GM10847 (cell line): ENCODE data around the gene WNT3A.
A peak's percentile ranks its signal among the peaks of the same experiment; 100 is the strongest.

ENCODE experiments used
- POLR2A ChIP-seq: IDR thresholded peaks from 2 replicates; pipeline ENCODE4 v1.6.1; 2011; ENCODE audit not compliant: insufficient read length; ENCODE audit errors: extremely low read depth

The WNT3A gene

DNA sequence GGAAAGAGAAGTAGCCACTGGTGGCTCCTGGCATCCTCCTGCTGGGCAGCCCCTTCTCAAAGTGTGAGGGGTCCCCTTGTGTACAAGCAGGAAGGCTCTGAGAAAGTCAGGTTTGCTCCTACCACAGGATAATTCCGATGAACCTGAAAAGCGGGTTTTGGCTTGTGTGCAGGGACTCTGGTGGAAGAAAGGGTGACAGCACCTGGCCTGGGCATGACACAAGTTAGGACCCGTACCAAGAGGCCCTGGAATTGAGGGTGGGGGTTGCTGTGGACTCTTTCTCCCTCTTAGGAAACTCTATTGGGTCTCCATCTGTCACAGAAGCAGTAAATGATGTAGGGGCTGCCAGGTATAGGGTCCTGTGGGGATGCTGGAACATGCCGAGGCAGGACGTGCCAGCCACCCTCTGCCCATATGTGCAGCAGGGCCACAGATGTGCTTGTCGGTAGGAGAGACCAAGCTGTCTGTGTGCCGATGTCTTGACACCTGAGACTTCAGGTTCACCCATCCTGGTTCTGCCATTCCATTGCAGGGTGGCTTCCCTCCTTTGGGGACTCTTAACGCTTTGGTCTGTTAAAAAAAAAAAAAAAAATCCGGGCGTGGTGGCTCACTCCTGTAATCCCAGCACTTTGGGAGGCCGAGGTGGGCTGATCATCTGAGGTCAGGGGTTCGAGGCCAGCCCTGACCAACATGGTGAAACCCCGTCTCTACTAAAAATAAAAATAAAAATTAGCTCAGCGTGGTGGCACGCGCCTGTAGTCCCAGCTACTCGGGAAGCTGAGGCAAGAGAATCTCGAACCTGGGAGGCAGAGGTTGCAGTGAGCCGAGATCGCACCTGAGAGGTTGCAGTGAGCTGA, 86.5 kb downstream of the WNT3A start:
- no peak for TF ChIP-seq POLR2A

- TF ChIP-seq POLR2A = no peak
These were observed 87.7 kb downstream of the WNT3A start for GRCh38 chr1:228094432-228095016.

DNA sequence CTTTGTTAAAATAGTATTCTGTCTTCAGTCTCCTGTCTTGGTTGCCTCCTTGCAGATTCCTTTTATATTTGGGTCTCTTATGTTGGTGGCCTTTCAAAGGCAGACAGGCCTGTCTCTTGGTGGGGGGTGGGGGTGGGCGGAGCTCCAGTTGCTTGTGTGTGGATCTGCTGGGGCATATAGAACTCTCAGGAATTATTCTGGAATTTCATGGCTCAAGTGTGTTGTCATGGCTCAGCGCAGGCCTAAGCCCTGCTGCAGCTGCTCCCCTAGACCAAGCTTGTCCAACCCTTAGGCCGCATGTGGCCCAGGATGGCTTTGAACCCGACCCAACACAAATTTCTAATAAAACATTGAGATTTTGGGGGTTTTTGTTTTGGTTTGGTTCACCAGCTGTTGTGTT, 88.4 kb downstream of the WNT3A start:
- no peak for TF ChIP-seq POLR2A

DNA sequence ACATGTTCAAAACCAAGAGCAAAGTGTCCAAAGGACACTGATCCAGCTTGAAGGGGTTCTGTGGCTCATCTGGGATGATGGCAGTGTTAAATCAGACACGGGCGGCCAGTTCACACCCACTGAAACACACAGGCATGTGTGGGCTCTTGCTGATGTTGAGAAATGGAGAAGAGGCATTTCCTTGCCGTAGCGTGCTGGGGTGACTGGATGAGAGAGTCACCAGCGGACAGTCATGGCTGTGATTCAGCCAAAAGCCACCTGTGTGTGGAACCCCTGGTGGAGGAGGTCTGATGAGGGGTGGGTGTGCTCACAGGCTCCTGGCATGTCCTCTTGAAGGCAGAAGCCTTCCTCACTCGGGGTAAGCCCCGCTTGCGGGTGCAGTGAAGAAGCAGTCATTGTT, 89.1 kb downstream of the WNT3A start:
- no peak for TF ChIP-seq POLR2A

- no peak for TF ChIP-seq POLR2A
These were observed 89.9 kb downstream of the WNT3A start for GRCh38 chr1:228096416-228097332.

- TF ChIP-seq POLR2A = no peak
These were observed 90.7 kb downstream of the WNT3A start for GRCh38 chr1:228097333-228098081.

DNA sequence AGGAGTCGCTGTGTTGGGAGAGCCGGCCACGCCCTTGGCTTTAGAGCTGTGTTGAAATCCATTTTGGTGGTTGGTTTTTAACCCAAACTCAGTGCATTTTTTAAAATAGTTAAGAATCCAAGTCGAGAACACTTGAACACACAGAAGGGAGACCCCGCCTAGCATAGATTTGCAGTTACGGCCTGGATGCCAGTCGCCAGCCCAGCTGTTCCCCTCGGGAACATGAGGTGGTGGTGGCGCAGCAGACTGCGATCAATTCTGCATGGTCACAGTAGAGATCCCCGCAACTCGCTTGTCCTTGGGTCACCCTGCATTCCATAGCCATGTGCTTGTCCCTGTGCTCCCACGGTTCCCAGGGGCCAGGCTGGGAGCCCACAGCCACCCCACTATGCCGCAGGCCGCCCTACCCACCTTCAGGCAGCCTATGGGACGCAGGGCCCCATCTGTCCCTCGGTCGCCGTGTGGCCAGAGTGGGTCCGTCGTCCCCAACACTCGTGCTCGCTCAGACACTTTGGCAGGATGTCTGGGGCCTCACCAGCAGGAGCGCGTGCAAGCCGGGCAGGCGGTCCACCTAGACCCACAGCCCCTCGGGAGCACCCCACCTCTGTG, 91.6 kb downstream of the WNT3A start:
- no peak for TF ChIP-seq POLR2A

DNA sequence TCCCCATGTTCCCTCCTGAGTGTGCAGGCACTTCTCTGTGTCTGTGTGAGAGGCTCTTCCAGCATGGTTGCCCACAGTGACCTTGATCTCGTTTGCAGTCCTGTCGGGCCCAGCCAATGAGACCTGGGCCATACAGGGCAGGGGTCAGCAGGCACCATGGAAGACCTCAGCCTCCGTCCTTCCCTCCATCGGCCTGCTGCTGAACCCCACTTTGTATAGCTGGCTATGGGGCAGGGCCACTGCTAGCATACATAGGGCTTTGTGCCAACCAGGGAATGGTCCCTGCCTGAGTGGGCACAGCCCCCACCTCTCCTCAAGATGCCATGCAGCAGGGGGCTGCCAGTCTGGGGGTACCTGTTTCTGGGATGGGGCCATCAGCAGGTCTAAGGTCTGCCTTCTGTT, 92.5 kb downstream of the WNT3A start:
- no peak for TF ChIP-seq POLR2A

- peak; percentile 3 for TF ChIP-seq POLR2A
These were observed 94.2 kb downstream of the WNT3A start for GRCh38 chr1:228100822-228101613.

- TF ChIP-seq POLR2A = no peak
These were observed 94.8 kb downstream of the WNT3A start for GRCh38 chr1:228101614-228101993.

- TF ChIP-seq POLR2A = no peak
These were observed 95.4 kb downstream of the WNT3A start for GRCh38 chr1:228101994-228102790.

DNA sequence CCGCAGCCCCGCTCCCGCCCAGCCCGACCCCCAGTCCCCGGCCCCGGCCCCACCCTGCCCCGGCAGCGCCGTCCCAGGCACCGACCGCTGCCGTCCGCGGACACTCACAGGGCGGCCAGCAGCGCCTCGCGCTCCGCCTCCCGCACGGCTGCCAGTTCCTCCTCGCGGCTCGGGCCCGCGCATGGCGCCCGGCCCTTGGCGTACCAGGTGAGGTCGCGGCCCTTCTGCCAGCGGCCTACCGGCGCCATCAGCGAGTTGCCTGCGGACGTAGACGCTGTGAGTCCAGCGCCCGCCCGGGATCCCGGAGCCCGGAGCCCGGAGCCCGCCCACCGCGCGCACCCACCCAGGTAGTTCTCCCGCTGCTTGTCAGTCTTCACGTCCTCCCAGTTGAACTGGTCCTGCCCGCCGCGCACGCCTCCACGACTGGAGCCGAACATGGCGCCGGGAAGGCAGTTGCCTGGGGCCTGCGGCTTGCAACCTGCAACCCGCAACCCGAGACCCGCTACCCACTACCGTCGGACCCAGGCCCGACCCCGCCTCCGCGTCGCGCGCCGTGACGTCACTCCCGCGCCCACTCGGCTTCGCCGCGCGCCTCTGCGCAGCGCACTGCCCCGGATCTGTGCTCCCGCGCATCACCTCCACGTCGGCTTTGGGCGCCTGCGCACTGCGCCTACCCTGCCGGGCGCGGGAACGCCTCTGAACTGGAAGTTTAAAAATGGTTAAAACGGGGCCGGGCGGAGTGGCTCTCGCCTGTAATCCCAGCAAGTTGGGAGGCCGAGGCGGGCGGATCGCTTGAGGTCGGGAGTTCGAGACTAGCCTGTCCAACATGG, 96.2 kb downstream of the WNT3A start, which contains the start of gene C1orf35:
Gene C1orf35 (minus strand): TSS at position 535 of the 830 bp plus-strand sequence. CDS start 98 bp downstream, at position 437.
- TF ChIP-seq POLR2A = no peak

DNA sequence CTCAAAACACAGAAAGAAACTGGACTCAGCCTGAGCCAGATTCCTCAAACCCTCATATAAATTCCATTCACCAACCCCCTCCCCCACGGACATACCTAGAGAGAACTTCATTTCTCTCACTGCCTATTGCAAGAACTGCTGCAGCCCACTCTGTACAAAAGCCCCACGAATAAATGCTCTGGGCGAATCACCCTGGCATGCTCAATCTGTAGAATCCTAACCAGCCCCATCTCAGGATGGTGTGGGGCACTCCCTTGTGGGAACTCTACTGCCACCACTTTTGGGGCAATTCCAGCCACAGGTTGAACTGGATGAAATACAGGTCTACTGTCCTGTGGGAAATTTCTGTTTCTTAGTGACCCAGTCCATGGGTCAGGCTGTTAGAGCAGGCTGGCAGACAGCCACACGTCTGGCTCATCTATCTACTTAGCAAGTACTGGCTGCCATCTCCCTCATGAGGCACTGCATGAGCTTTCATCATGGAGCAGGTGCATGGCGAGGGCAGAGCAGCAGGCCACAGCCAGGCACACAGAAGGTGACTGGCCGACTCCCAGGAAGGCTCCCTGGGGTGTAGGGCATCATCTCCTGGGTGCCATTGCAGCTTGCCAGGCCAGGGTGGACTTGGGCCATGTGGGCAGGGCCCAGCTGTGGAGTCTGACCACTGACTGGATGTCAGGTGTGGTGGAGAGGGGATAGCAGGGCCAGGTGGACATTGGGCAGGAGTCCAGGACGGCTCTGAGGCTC, 97.9 kb downstream of the WNT3A start:
- no peak for TF ChIP-seq POLR2A
